GM12874 (cell line): ENCODE results near the gene SLC2A1.

Experiments used
- CTCF ChIP-seq: IDR thresholded peaks from 2 replicates; pipeline ENCODE4 v1.5.1; 2011; ENCODE audit warnings: low read depth, mild to moderate bottlenecking, control low read depth, low read length, moderate library complexity; ENCODE audit not compliant: insufficient read depth

SLC2A1 gene

GRCh38 chr1:42942444-42942843 is 16.2 kb downstream of the SLC2A1 start:
- TF ChIP-seq CTCF = no peak

- TF ChIP-seq CTCF = no peak
Measured at GRCh38 chr1:42941640-42942330, 16.9 kb downstream of the SLC2A1 start.

- TF ChIP-seq CTCF = no peak
Measured at GRCh38 chr1:42940851-42941639, 17.6 kb downstream of the SLC2A1 start.

GRCh38 chr1:42938645-42939615 is 19.7 kb downstream of the SLC2A1 start:
- no peak for TF ChIP-seq CTCF

- no peak for TF ChIP-seq CTCF
Measured at GRCh38 chr1:42937836-42938644, 20.6 kb downstream of the SLC2A1 start.

GRCh38 chr1:42937141-42937696 is 21.4 kb downstream of the SLC2A1 start:
- TF ChIP-seq CTCF = no peak
